PC-9 (cell line): ENCODE measurements around the gene RELB.

ENCODE experiments used
- CTCF ChIP-seq: fragments of 200-600 bp; sonication (generic); conservative IDR thresholded peaks from 2 replicates; pipeline ENCODE4 v1.6.1; 2017; ENCODE audit warnings: mixed run types, antibody characterized with exemption, mild to moderate bottlenecking, moderate library complexity
- EZH2 ChIP-seq: fragments of 200-600 bp; sonication (generic); IDR thresholded peaks from 2 replicates; pipeline ENCODE4 v1.8.0; 2017; ENCODE audit warnings: antibody characterized with exemption, low read depth

- no peak for TF ChIP-seq EZH2
- TF ChIP-seq CTCF: no peak
Observed at GRCh38 chr19:44998025-44998424, 3.2 kb upstream of the RELB start.
